GM12875 (cell line): ENCODE results near the gene TMEM101.
"Not testable (repeated sequence)": the region's sequence is repeated elsewhere in the genome, so short reads cannot be mapped to it uniquely, and the experiment has no call there.

Source experiments
- H3K4me3 ChIP-seq: one replicate; pipeline ENCODE4 v1.5.1; 2011; ENCODE audit warnings: low read depth, low read length, control low read depth
- CTCF ChIP-seq: IDR thresholded peaks from 2 replicates; pipeline ENCODE4 v1.5.1; 2011; ENCODE audit warnings: low read depth, mild to moderate bottlenecking, control low read depth, inconsistent platforms, low read length, moderate library complexity, borderline replicate concordance; ENCODE audit not compliant: insufficient read depth

TMEM101 gene

GRCh38 chr17:43998552-43998951 lies 16.2 kb downstream of the TMEM101 start:
- TF ChIP-seq CTCF = no peak
- no peak overlapping the region for H3K4me3 ChIP-seq

GRCh38 chr17:43997180-43997579 lies 17.6 kb downstream of the TMEM101 start:
- H3K4me3 ChIP-seq = not testable (repeated sequence)

GRCh38 chr17:43995150-43995471 lies 19.7 kb downstream of the TMEM101 start:
- H3K4me3 ChIP-seq = no peak overlapping the region
- TF ChIP-seq CTCF = no peak

DNA sequence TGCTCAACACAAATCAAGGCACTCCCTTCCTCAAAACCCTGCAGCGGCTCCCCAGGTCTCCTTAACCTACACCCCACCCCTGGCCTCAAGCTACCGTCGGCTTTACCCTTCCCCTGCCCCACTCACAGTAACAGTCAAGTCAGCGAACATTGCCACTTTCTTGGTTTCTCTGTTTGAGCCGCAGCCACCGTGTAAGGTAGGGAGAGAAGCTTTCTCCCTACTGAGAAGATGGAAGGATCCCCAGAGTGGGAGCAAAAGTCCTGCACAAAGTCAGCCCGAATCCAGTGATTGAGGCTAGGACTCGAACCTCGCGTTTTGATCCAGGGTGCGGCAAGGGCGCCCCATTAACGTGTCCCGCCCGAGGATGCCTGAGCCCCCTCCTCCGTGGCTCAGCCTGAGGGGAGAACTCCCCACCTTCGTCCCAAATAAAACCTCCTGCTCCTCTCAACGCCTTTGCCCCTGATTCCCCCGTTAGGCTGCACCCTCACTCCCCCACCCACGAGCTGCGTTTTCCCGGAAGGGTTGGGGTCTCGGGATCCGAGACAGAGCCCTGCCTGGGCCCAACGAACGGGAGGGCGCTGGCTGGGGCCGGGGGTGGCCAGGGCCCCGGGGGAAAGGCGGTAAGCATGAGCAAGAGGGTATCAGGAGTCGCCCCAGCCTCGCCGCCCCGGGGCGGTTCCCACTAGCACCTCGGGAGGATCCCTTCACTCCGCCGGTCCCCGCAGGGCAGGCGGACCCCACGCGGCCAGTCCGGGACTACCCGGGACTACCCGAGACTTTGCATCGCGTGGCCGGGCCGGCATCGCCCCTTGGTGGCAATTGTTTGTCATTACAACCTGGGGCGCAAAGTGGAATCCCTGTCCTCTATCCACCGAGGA lies 20.3 kb downstream of the TMEM101 start:
- no peak overlapping the region for H3K4me3 ChIP-seq
- peak; percentile 83 for TF ChIP-seq CTCF

DNA sequence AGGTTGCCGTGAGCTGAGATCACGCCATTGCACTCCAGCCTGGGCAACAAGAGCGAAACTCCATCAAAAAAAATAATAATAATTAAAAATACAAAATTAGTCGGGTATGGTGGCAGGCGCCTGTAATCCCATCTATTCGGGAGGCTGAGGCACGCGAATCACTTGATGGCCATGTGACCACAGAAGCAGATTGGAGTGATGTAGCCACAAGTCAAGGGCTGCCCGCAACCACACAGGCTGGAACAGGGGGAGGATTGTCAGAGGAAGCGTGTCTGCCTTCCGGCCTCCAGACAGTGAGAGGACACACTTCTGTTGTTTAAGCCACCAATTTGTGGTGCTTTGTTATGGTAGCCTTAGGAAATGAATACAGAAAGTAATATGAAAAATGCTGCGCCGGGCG lies 22.1 kb downstream of the TMEM101 start:
- H3K4me3 ChIP-seq = no peak overlapping the region
- no peak for TF ChIP-seq CTCF

DNA sequence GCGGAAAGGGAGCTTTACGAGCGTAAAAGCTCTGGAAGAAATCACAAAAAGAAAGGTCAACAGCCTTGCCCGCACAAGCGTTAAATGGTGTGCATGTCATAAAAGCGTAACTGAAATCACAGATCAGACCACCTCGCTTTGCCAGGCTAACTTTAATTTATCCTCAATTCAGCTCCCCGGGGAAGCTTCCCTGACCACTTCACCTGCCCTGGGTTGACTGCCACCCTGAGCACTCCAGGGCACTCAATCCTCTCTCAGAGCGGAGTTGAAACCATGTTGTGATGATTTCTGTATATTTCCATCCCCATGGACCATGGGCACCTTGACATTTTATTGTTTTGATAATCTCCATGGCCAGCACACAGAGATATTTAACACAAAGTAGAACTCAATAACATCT lies 26.5 kb downstream of the TMEM101 start:
- TF ChIP-seq CTCF = no peak
- H3K4me3 ChIP-seq = no peak overlapping the region

DNA sequence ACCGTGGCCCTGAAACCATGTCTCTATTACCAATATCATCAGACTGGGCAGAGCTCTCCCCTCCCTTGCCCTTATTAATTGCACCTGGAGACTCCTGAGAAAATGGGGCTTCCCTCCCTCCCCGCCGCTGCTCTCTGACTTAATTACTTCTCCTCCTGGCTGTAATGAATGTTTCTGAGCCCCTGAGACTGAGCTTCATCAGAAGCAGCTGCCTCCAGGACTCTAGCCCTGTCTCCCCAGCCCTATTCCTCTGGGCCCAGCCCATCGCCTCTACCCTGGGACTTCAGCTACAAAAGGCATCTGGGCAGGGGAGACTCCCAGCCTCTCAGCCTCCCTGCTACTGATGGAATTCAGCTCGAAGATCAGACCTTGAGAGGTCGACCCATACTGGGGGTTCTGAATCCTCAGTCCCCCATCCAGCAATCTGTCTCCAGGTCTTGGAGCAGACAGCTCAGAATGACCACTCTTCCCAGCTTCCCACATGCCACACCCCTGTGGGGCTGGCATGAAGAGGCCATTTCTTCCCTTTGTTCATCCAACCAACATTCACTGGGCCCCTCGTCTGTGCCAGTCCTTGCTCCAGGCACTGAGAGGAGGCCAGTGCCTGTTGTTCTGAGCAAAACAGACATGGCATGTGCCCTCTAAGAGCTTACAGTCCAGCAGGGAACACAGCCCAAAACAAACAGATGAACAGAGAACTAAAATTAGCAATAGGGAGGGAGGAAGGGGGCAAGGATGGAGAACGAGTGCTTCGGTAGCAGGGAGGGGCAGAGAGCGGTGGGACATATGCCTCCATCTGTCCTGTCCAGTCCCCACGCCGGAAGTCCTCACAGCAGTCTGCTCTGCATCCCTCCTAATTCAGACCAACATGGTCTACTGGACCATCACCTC lies 27.4 kb downstream of the TMEM101 start:
- TF ChIP-seq CTCF = no peak

More for the DNA sequence above, 27.4 kb downstream of the TMEM101 start:
- H3K4me3 ChIP-seq = no peak overlapping the region
